K562 (cell line): ENCODE results near the gene TMC8. TPM values are rescaled to one million over a fixed set of nuclear protein-coding genes. Genes with fewer than 3 reads are reported as not detected.
A peak's percentile ranks its signal among the peaks of the same experiment; 100 is the strongest.

Experiments
- ATAC-seq: fragments of 200-7000 bp; cut with Tn5 transposase; 3 replicates; pipeline ENCODE4 v1.9.1; 2020; ENCODE audit warnings: moderate library complexity
- BruUV-seq: library from RNA; stranded (reverse); fragments of 400-500 nt; replicated peaks from 2 replicates; lab custom pipeline; 2021; lab: Mats Ljungman, UMichigan
- CTCF ChIA-PET: fragments of 300-600 bp; formaldehyde crosslinking; extraction: SDS; loops from one replicate; lab custom pipeline; 2021; ENCODE audit warnings: low intra/inter-chr PET ratio; lab: Yijun Ruan, JAX
- POLR2A ChIA-PET: fragments of 300-600, 350-650 bp; sonication (Branson Sonifier 250); formaldehyde crosslinking; extraction: SDS; loops from one replicate; lab custom pipeline; 2021; ENCODE audit warnings: antibody characterized with exemption, inconsistent platforms; lab: Yijun Ruan, JAX
- DNase-seq, 4 experiments: peaks; one replicate each; pipeline versions ENCODE4 v3.0.0 to v3.0.0-alpha.2; 2011 to 2018; ENCODE audit warnings: low spot score in 3 of 4, mixed read lengths in 3 of 4; ENCODE audit errors: extremely low read depth in 1 of 4
- FAIRE-seq: peaks from 2 replicates; lab custom pipeline; 2011; peaks lifted over from hg19 to GRCh38; lab: Jason Lieb, UNC
- H2AFZ ChIP-seq: 2 replicates; pipeline ENCODE4 v1.6.0; 2011; ENCODE audit warnings: low read depth, low read length, control low read depth, inconsistent platforms
- H3K27ac ChIP-seq: fragments of 200-600 bp; 3 replicates; pipeline ENCODE4 v1.8.0; 2011; ENCODE audit warnings: low read depth, mild to moderate bottlenecking, control low read depth, inconsistent platforms, low read length, moderate library complexity, mixed read lengths; ENCODE audit errors: extremely low read depth
- H3K27me3 ChIP-seq, 2 experiments: fragments of 300-600 bp in 1 of 2; 2 replicates in 1 of 2; 3 replicates in 1 of 2; pipeline versions ENCODE4 v1.6.0 to v1.8.0; 2011; ENCODE audit warnings: inconsistent platforms in 2 of 2, low read length in 2 of 2, mild to moderate bottlenecking in 1 of 2, mixed read lengths in 1 of 2, moderate library complexity in 1 of 2; ENCODE audit not compliant: control insufficient read depth in 2 of 2, insufficient read depth in 2 of 2
- H3K36me3 ChIP-seq: fragments of 300-600 bp; 3 replicates; pipeline ENCODE4 v1.8.0; 2011; ENCODE audit warnings: mild to moderate bottlenecking, low read length, inconsistent platforms; ENCODE audit not compliant: control insufficient read depth, insufficient read depth
- H3K4me1 ChIP-seq, 2 experiments: fragments of 200-600 bp in 1 of 2; replicated peaks in 1 of 2; 2 replicates in 1 of 2; 3 replicates in 1 of 2; pipeline versions ENCODE4 v1.5.1 to v1.8.0; 2011; ENCODE audit warnings: inconsistent platforms in 2 of 2, low read length in 2 of 2, mild to moderate bottlenecking in 1 of 2, mixed read lengths in 1 of 2, moderate library complexity in 1 of 2; ENCODE audit not compliant: control insufficient read depth in 2 of 2, insufficient read depth in 2 of 2
- H3K4me2 ChIP-seq: 2 replicates; pipeline ENCODE4 v1.6.1; 2011; ENCODE audit warnings: low read length, control low read depth, inconsistent platforms, mixed read lengths; ENCODE audit not compliant: insufficient read depth
- H3K4me3 ChIP-seq: fragments of 200-600 bp; sonication (generic), shearing (Covaris generic); 2 replicates; pipeline ENCODE4 v1.5.1; 2016; ENCODE audit warnings: control low read depth, inconsistent platforms
- H3K79me2 ChIP-seq: fragments of 200-600 bp; 3 replicates; pipeline ENCODE4 v1.8.0; 2011; ENCODE audit warnings: low read length, inconsistent platforms; ENCODE audit not compliant: control insufficient read depth, insufficient read depth
- H3K9ac ChIP-seq, 2 experiments: 2 replicates each; pipeline versions ENCODE4 v1.6.0 to v1.6.1; 2011; ENCODE audit warnings: low read depth in 2 of 2, low read length in 2 of 2, control low read depth in 1 of 2, inconsistent platforms in 1 of 2, mild to moderate bottlenecking in 1 of 2, mixed read lengths in 1 of 2; ENCODE audit not compliant: insufficient read depth in 1 of 2
- H3K9me1 ChIP-seq: one replicate; pipeline ENCODE4 v1.6.0; 2011; ENCODE audit warnings: inconsistent platforms, mild to moderate bottlenecking, low read length, moderate library complexity; ENCODE audit not compliant: control insufficient read depth, insufficient read depth
- H3K9me3 ChIP-seq: replicated peaks from 2 replicates; pipeline ENCODE4 v1.5.1; 2011; ENCODE audit warnings: low read depth, low read length, inconsistent platforms; ENCODE audit not compliant: control insufficient read depth, insufficient read depth
- H4K20me1 ChIP-seq: replicated peaks from 2 replicates; pipeline ENCODE4 v1.6.1; 2011; ENCODE audit warnings: low read length, inconsistent platforms, mixed read lengths; ENCODE audit not compliant: control insufficient read depth, insufficient read depth
- BHLHE40 ChIP-seq: IDR thresholded peaks from 2 replicates; pipeline ENCODE4 v1.6.1; 2011; ENCODE audit warnings: low read length, improper control_type of control experiment
- MED1 ChIP-seq: sonication (generic); formaldehyde crosslinking; IDR thresholded peaks from 2 replicates; pipeline ENCODE4 v1.8.1; 2023; ENCODE audit warnings: missing genetic modification reagents, borderline replicate concordance
- ZFP36 ChIP-seq: fragments of 150-350 bp; IDR thresholded peaks from 2 replicates; pipeline ENCODE4 v1.6.1; 2018; ENCODE audit warnings: low read length, low read depth; ENCODE audit not compliant: partially characterized antibody
- ZFX ChIP-seq: sonication (generic); formaldehyde crosslinking; IDR thresholded peaks from 2 replicates; pipeline ENCODE4 v1.8.0; 2022; ENCODE audit warnings: mild to moderate bottlenecking, missing genetic modification reagents, moderate library complexity
- ZNF740 ChIP-seq, 3 experiments: fragments of 200-800 bp in 1 of 3; sonication (Bioruptor generic) in 1 of 3; sonication (generic) in 1 of 3; formaldehyde crosslinking in 1 of 3; IDR thresholded peaks; 2 replicates each; pipeline versions ENCODE4 v1.6.1 to v1.8.0; 2016 to 2022; ENCODE audit warnings: mild to moderate bottlenecking in 2 of 3, missing compliant biosample characterization in 2 of 3, missing genetic modification characterization in 2 of 3, missing genetic modification reagents in 1 of 3
- WGBS: fragments of 100-300 bp; shearing (Covaris generic); methylation state at CpG from one replicate; pipeline ENCODE4 v1.1.6; 2016; ENCODE audit warnings: low coverage, mixed read lengths; ENCODE audit not compliant: insufficient coverage; ENCODE audit errors: missing lambda C conversion rate; 5-methylcytosine and 5-hydroxymethylcytosine counted together
- in situ Hi-C: fragments of 300-500 bp; cut with MboI; formaldehyde crosslinking; loops from 4 replicates; pipeline ENCODE4 v1.15.0; 2018; ENCODE audit warnings: inconsistent platforms, mixed read lengths
- intact Hi-C: fragments of 100-400 bp; cut with micrococcal nuclease; formaldehyde crosslinking; loops from 2 replicates; pipeline ENCODE4 v1.14.2; 2022
- polyA plus RNA-seq, 8 experiments: library from polyadenylated mRNA; depleted of rRNA in 4 of 8; stranded (reverse) in 5 of 8; unstranded in 3 of 8; fragments of >200 nt; fragmentation: Nextera tagmentation in 2 of 8; fragmentation: Illumina TruSeq in 1 of 8; extraction: Ambion mirVana in 2 of 8; extraction: Trizol in 1 of 8; gene quantifications; 2 replicates each; pipeline versions ENCODE4 v1.2.1 to v1.2.3, GENCODE V29; 2011 to 2014; ENCODE audit warnings: inconsistent platforms in 1 of 8, missing spikeins in 1 of 8
- total RNA-seq, 7 experiments: library from RNA; depleted of rRNA in 6 of 7; stranded (reverse); fragments of >200 nt in 6 of 7; fragmentation: Illumina TruSeq in 2 of 7; extraction: Trizol in 2 of 7; gene quantifications; 2 replicates each; pipeline versions ENCODE4 v1.2.1 to v1.2.3, GENCODE V29; 2011 to 2021; ENCODE audit warnings: low replicate concordance in 1 of 7

TMC8 gene
- total and polyA plus RNA-seq, 9 of the 15 experiments (the other 6 are each of a cell fraction or from before 2014, with no cell fraction given): 0.13 to 10.9 (median 2.8) TPM

- no peak for ATAC-seq
- H3K36me3 ChIP-seq: peaks cover 55% of the 10 kb centered on the region
- H3K79me2 ChIP-seq: peaks cover 10% of the 10 kb centered on the region; the same call in 2 of the 3 replicates
- no peak overlapping the region for H3K4me2 ChIP-seq
- H3K4me1 ChIP-seq: peaks cover 0 to 34% of the 10 kb centered on the region in 2 experiments; a peak in 3 of 5 replicates
- H3K9ac ChIP-seq: no peak overlapping the region
- TF ChIP-seq ZFX (CRISPR knock-in tag): no peak
- TF ChIP-seq MED1 (CRISPR knock-in tag): no peak
- TF ChIP-seq, all 486 proteins: peak for 0
- ChIA-PET POLR2A (interaction anchor here (0.6 kb wide), 1 partner anchor 148 kb away, joined by 3 read pairs; no protein-coding TSS in a partner anchor), CTCF (no interaction called here)
- DNase-seq: no peak
- no peak overlapping the region for H2AFZ ChIP-seq
- intact Hi-C loops: no loop called here
- 73% methylated on average over 10 of the region's 10 CpGs for WGBS
- no peak overlapping the region for H3K4me3 ChIP-seq
- no peaks in the 10 kb centered on the region for H3K27me3 ChIP-seq
- peak overlapping the region; percentile 32; the same call in 1 of the 3 replicates for H3K27ac ChIP-seq
- BruUV-seq: no TSS peak
- FAIRE-seq: peak; percentile 35
- H4K20me1 ChIP-seq: peaks cover 3% of the 10 kb centered on the region
- no peaks in the 10 kb centered on the region for H3K9me1 ChIP-seq
- in situ Hi-C loops: no loop called here
- no peaks in the 10 kb centered on the region for H3K9me3 ChIP-seq
Observed at GRCh38 chr17:78107457-78107856, 23.1 kb upstream of the TMC8 start.

GRCh38 chr17:78107976-78108725 is 22.4 kb upstream of the TMC8 start:
- Histone ChIP-seq H3K4me2 (no peak overlapping the region), H3K9me3 (no peaks in the 10 kb centered on the region), H3K4me3 (no peak overlapping the region), H3K27me3 (no peaks in the 10 kb centered on the region), H3K36me3 (peaks cover 58% of the 10 kb centered on the region), H4K20me1 (peaks cover 7% of the 10 kb centered on the region), H3K9ac (peak overlapping the region in 1 of 2 experiments; percentile 64; a peak in 1 of 4 replicates), H3K27ac (no peak overlapping the region), H2AFZ (no peak overlapping the region), H3K4me1 (peaks cover 0 to 41% of the 10 kb centered on the region in 2 experiments; a peak in 3 of 5 replicates), H3K9me1 (no peaks in the 10 kb centered on the region)
- intact Hi-C loops (no loop called here), in situ Hi-C loops (no loop called here)
- FAIRE-seq (no peak), ATAC-seq (no peak), DNase-seq (no peak)
- CTCF ChIA-PET: no interaction called here
- BruUV-seq: no TSS peak
- 90% methylated on average over 17 of the region's 21 CpGs for WGBS
- POLR2A ChIA-PET: interaction anchor here (0.6 to 1.1 kb wide), 3 partner anchors 28 to 89 kb away, joined by 3 read pairs; no protein-coding TSS in a partner anchor
- TF ChIP-seq ZNF740 (CRISPR knock-in tag; IDR thresholded peaks at IDR 0.05) (no peak), ZNF740 (tag; IDR thresholded peaks at IDR 0.05) (peak in 1 of 2 experiments; percentile 44; a peak in 1 of 4 replicates), ZFP36 (peak; percentile 79), BHLHE40 (no peak)
- TF ChIP-seq, all 486 proteins: peak for 2
- peaks cover 13% of the 10 kb centered on the region; the same call in 2 of the 3 replicates for H3K79me2 ChIP-seq
